ENCODE results near the gene ALKAL2.

Gene ALKAL2

GRCh38 chr2:270861-271260 lies 17.0 kb downstream of the ALKAL2 start:
- DNase-seq (ENCODE audit: low read depth in 2 of 2) = no peak

GRCh38 chr2:269356-270030 lies 18.4 kb downstream of the ALKAL2 start:
- DNase-seq (ENCODE audit: low read depth in 2 of 2) = no peak

GRCh38 chr2:268323-268722 lies 19.6 kb downstream of the ALKAL2 start:
- DNase-seq (ENCODE audit: low read depth in 2 of 2) = no peak

- DNase-seq (ENCODE audit: low read depth in 2 of 2) = peak; percentile 91 to 92
Measured at GRCh38 chr2:264493-265468, 23.1 kb downstream of the ALKAL2 start, which contains the start of gene ACP1. Gene ACP1, plus strand, starts transcription at chr2:264947. Its CDS starts 18 bp downstream, at chr2:264965.

- peak; percentile 25 to 31 for DNase-seq (ENCODE audit: low read depth in 2 of 2)
Measured at GRCh38 chr2:263774-264492, 24.0 kb downstream of the ALKAL2 start, which contains the start of gene SH3YL1. Gene SH3YL1, minus strand, starts transcription at chr2:264032. Its CDS starts 48 bp downstream, at chr2:263984.

- DNase-seq (ENCODE audit: low read depth in 2 of 2) = no peak
Measured at GRCh38 chr2:263022-263738, 24.7 kb downstream of the ALKAL2 start.

- no peak for DNase-seq (ENCODE audit: low read depth in 2 of 2)
Measured at GRCh38 chr2:262117-262516, 25.8 kb downstream of the ALKAL2 start.

- DNase-seq (ENCODE audit: low read depth in 2 of 2) = no peak
Measured at GRCh38 chr2:260507-261161, 27.3 kb downstream of the ALKAL2 start.

GRCh38 chr2:259789-260331 lies 28.0 kb downstream of the ALKAL2 start:
- DNase-seq (ENCODE audit: low read depth in 2 of 2) = no peak

GRCh38 chr2:258933-259332 lies 29.0 kb downstream of the ALKAL2 start:
- DNase-seq (ENCODE audit: low read depth in 2 of 2) = no peak

GRCh38 chr2:257842-258241 lies 30.0 kb downstream of the ALKAL2 start:
- no peak for DNase-seq (ENCODE audit: low read depth in 2 of 2)

GRCh38 chr2:257429-257828 lies 30.5 kb downstream of the ALKAL2 start:
- DNase-seq (ENCODE audit: low read depth in 2 of 2) = no peak

- no peak for DNase-seq (ENCODE audit: low read depth in 2 of 2)
Measured at GRCh38 chr2:256094-256493, 31.8 kb downstream of the ALKAL2 start.

GRCh38 chr2:255195-255594 lies 32.7 kb downstream of the ALKAL2 start:
- DNase-seq (ENCODE audit: low read depth in 2 of 2) = no peak

GRCh38 chr2:254241-254640 lies 33.6 kb downstream of the ALKAL2 start:
- no peak for DNase-seq (ENCODE audit: low read depth in 2 of 2)

GRCh38 chr2:253202-253638 lies 34.7 kb downstream of the ALKAL2 start:
- no peak for DNase-seq (ENCODE audit: low read depth in 2 of 2)

GRCh38 chr2:252001-252602 lies 35.8 kb downstream of the ALKAL2 start:
- DNase-seq (ENCODE audit: low read depth in 2 of 2) = no peak

- no peak for DNase-seq (ENCODE audit: low read depth in 2 of 2)
Measured at GRCh38 chr2:249538-250042, 38.3 kb downstream of the ALKAL2 start.

GRCh38 chr2:248724-249123 lies 39.2 kb downstream of the ALKAL2 start:
- no peak for DNase-seq (ENCODE audit: low read depth in 2 of 2)

Measured in stimulated activated CD8-positive, alpha-beta memory T cell treated with anti-CD3 and anti-CD28 coated beads, Interleukin-15, amount 100 ng/mL, for 48 hours (primary cell).